OCI-LY1 (cell line): ENCODE measurements around the gene PHOX2A.

Experiments
- H2AFZ ChIP-seq: fragments of 200-600 bp; sonication (generic), shearing (Covaris generic); 2 replicates; pipeline ENCODE4 v1.6.0; 2014; ENCODE audit warnings: antibody characterized with exemption, mild to moderate bottlenecking, low read length
- H3F3A ChIP-seq: fragments of 200-600 bp; sonication (generic), shearing (Covaris generic); 2 replicates; pipeline ENCODE4 v1.6.0; 2014; ENCODE audit warnings: mild to moderate bottlenecking, antibody characterized with exemption, low read length, moderate library complexity; ENCODE audit not compliant: insufficient read depth
- H3K27ac ChIP-seq: fragments of 200-600 bp; sonication (generic); 2 replicates; pipeline ENCODE4 v1.5.1; 2014; ENCODE audit warnings: low read length, mixed run types, mild to moderate bottlenecking, low read depth; ENCODE audit not compliant: poor library complexity, severe bottlenecking
- H3K27me3 ChIP-seq: fragments of 200-600 bp; sonication (generic); 2 replicates; pipeline ENCODE4 v1.6.0; 2014; ENCODE audit warnings: antibody characterized with exemption, mild to moderate bottlenecking, low read length, moderate library complexity; ENCODE audit not compliant: insufficient read depth
- H3K36me3 ChIP-seq: fragments of 200-600 bp; sonication (generic); 2 replicates; pipeline ENCODE4 v1.6.1; 2014; ENCODE audit warnings: mild to moderate bottlenecking, antibody characterized with exemption, low read length, moderate library complexity, mixed read lengths; ENCODE audit not compliant: insufficient read depth
- H3K4me1 ChIP-seq: fragments of 200-600 bp; sonication (generic); 2 replicates; pipeline ENCODE4 v1.5.1; 2014; ENCODE audit warnings: mild to moderate bottlenecking, low read length, moderate library complexity; ENCODE audit not compliant: insufficient read depth, severe bottlenecking
- H3K4me2 ChIP-seq: fragments of 200-600 bp; sonication (generic), shearing (Covaris generic); 2 replicates; pipeline ENCODE4 v1.6.1; 2014; ENCODE audit warnings: low read length
- H3K4me3 ChIP-seq: fragments of 200-600 bp; sonication (generic); 2 replicates; pipeline ENCODE4 v1.5.1; 2014; ENCODE audit warnings: low read length, low read depth, mild to moderate bottlenecking, mixed read lengths; ENCODE audit not compliant: poor library complexity, severe bottlenecking
- H3K79me2 ChIP-seq: fragments of 200-600 bp; shearing (Covaris generic); 2 replicates; pipeline ENCODE4 v1.6.1; 2016; ENCODE audit warnings: mixed run types, low read length, mixed read lengths; ENCODE audit not compliant: insufficient read depth
- H3K9ac ChIP-seq: fragments of 200-600 bp; sonication (generic), shearing (Covaris generic); 2 replicates; pipeline ENCODE4 v1.6.1; 2014; ENCODE audit warnings: mild to moderate bottlenecking, low read length, mixed read lengths
- H3K9me2 ChIP-seq: fragments of 200-600 bp; sonication (generic), shearing (Covaris generic); 2 replicates; pipeline ENCODE4 v1.6.1; 2014; ENCODE audit warnings: low read depth, mild to moderate bottlenecking, low read length, mixed read lengths
- H3K9me3 ChIP-seq: fragments of 200-600 bp; shearing (Covaris generic); 2 replicates; pipeline ENCODE4 v1.6.1; 2014; ENCODE audit warnings: low read length, mixed read lengths
- H4K20me1 ChIP-seq: fragments of 200-600 bp; sonication (generic), shearing (Covaris generic); 2 replicates; pipeline ENCODE4 v1.6.0; 2016; ENCODE audit warnings: mild to moderate bottlenecking, low read length; ENCODE audit not compliant: insufficient read depth
- EZH2 ChIP-seq: fragments of 200-600 bp; sonication (generic), shearing (Covaris generic); IDR thresholded peaks from 2 replicates; pipeline ENCODE4 v1.8.0; 2017; ENCODE audit warnings: borderline replicate concordance, mixed run types, mild to moderate bottlenecking, antibody characterized with exemption, low read length, moderate library complexity, mixed read lengths
- TF ChIP-seq, protein P1 (sequence below): fragments of 200-600 bp; sonication (generic), shearing (Covaris generic); IDR thresholded peaks from 2 replicates; pipeline ENCODE4 v1.5.1; 2017; ENCODE audit warnings: mild to moderate bottlenecking, antibody characterized with exemption, low read length, moderate library complexity, mixed read lengths

PHOX2A gene

GRCh38 chr11:72259490-72259889 is 15.5 kb upstream of the PHOX2A start:
- Histone ChIP-seq H4K20me1 (no peaks in the 10 kb centered on the region), H3K4me3 (no peak overlapping the region), H3K9ac (no peak overlapping the region), H3K27me3 (no peaks in the 10 kb centered on the region), H3K9me3 (no peaks in the 10 kb centered on the region), H3K79me2 (no peaks in the 10 kb centered on the region), H3K4me1 (no peaks in the 10 kb centered on the region), H3F3A (no peaks in the 10 kb centered on the region), H2AFZ (no peak overlapping the region), H3K27ac (no peak overlapping the region), H3K4me2 (no peak overlapping the region), H3K36me3 (no peaks in the 10 kb centered on the region; the same call in 1 of the 2 replicates), H3K9me2 (no peaks in the 10 kb centered on the region)
- TF ChIP-seq, protein P1, sequence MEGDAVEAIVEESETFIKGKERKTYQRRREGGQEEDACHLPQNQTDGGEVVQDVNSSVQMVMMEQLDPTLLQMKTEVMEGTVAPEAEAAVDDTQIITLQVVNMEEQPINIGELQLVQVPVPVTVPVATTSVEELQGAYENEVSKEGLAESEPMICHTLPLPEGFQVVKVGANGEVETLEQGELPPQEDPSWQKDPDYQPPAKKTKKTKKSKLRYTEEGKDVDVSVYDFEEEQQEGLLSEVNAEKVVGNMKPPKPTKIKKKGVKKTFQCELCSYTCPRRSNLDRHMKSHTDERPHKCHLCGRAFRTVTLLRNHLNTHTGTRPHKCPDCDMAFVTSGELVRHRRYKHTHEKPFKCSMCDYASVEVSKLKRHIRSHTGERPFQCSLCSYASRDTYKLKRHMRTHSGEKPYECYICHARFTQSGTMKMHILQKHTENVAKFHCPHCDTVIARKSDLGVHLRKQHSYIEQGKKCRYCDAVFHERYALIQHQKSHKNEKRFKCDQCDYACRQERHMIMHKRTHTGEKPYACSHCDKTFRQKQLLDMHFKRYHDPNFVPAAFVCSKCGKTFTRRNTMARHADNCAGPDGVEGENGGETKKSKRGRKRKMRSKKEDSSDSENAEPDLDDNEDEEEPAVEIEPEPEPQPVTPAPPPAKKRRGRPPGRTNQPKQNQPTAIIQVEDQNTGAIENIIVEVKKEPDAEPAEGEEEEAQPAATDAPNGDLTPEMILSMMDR = no peak
- no peak for TF ChIP-seq EZH2

GRCh38 chr11:72257570-72257969 is 13.6 kb upstream of the PHOX2A start:
- Histone ChIP-seq H3K4me1 (no peaks in the 10 kb centered on the region), H3K79me2 (no peaks in the 10 kb centered on the region), H3K9ac (no peak overlapping the region), H3F3A (no peaks in the 10 kb centered on the region), H2AFZ (no peak overlapping the region), H3K9me2 (no peaks in the 10 kb centered on the region), H4K20me1 (no peaks in the 10 kb centered on the region), H3K27ac (no peak overlapping the region), H3K9me3 (no peaks in the 10 kb centered on the region), H3K27me3 (no peaks in the 10 kb centered on the region; the same call in 1 of the 2 replicates), H3K4me2 (no peak overlapping the region), H3K36me3 (no peaks in the 10 kb centered on the region; the same call in 1 of the 2 replicates), H3K4me3 (no peak overlapping the region)
- TF ChIP-seq, protein P1 = no peak
- no peak for TF ChIP-seq EZH2

DNA sequence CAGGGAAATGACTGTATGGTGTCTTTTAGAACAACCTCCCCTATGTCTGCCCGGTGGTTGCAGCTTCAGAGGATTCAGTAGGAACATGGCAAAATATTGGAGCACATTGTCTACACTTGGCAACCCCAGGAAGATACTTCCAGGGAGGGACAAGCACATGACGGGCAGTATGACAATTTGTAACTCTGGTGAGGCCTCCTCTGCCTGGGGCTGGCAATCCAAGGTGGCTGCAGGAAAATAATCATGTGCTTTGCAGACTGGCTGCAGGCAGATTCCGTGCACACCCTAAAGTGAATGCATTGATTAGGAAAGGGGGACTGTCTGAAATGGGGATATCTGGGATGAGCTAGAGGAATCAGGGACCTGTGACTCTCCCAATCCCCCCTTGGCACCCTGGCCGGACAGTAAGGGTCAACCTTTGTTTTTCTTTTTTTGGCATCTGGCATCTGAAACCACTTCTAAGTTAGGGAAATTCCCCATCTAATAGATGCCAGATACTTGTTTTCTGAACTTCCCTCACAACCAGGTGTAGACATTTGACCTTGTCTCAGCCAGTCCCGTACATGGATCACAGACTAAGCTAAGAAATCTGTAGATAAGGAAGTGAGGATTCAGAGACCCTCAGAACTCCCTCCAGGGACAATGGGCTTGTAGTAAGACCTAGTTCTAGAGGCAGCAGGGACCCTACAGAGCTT is 10.5 kb upstream of the PHOX2A start:
- no peaks in the 10 kb centered on the region; the same call in 1 of the 2 replicates for H3K27me3 ChIP-seq
- no peaks in the 10 kb centered on the region for H3K79me2 ChIP-seq
- no peaks in the 10 kb centered on the region for H3F3A ChIP-seq
- no peak overlapping the region for H3K9ac ChIP-seq
- no peaks in the 10 kb centered on the region for H3K4me1 ChIP-seq
- no peak overlapping the region for H2AFZ ChIP-seq
- H3K9me3 ChIP-seq = no peaks in the 10 kb centered on the region
- no peaks in the 10 kb centered on the region for H4K20me1 ChIP-seq
- TF ChIP-seq EZH2 = no peak
- no peaks in the 10 kb centered on the region for H3K9me2 ChIP-seq
- no peak overlapping the region for H3K27ac ChIP-seq
- no peak overlapping the region for H3K4me3 ChIP-seq
- H3K36me3 ChIP-seq = no peaks in the 10 kb centered on the region; the same call in 1 of the 2 replicates
- H3K4me2 ChIP-seq = no peak overlapping the region

DNA sequence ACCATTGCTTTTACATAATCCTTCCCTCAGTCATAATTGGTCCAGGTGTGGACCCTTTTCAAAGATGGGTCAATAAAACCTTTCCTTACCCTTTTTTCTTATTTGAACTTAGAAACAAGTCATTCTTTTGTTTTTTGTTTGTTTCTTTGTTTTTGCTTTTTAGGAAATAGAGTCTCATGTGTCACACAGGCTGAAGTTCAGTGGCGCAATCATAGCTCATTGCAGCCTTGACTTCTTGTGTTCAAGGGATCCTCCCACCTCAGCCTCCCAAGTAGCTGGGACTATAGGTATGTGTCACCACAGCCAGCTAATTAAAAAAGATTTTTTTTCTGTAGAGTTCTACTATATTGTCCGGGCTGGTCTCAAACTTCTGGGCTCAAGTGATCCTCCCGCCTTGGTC is 9.4 kb upstream of the PHOX2A start:
- H3K27me3 ChIP-seq = no peaks in the 10 kb centered on the region; the same call in 1 of the 2 replicates

More for the DNA sequence above, 9.4 kb upstream of the PHOX2A start:
- no peaks in the 10 kb centered on the region for H3K9me3 ChIP-seq
- H3K4me2 ChIP-seq = no peak overlapping the region
- no peaks in the 10 kb centered on the region; the same call in 1 of the 2 replicates for H3K36me3 ChIP-seq
- H3K9me2 ChIP-seq = no peaks in the 10 kb centered on the region
- H3K9ac ChIP-seq = no peak overlapping the region
- no peaks in the 10 kb centered on the region for H3K4me1 ChIP-seq
- no peaks in the 10 kb centered on the region for H4K20me1 ChIP-seq
- TF ChIP-seq, protein P1 = no peak
- TF ChIP-seq EZH2 = no peak
- H3K79me2 ChIP-seq = no peaks in the 10 kb centered on the region
- H3K4me3 ChIP-seq = no peak overlapping the region
- H2AFZ ChIP-seq = no peak overlapping the region
- no peaks in the 10 kb centered on the region for H3F3A ChIP-seq
- H3K27ac ChIP-seq = no peak overlapping the region
